K562 (cell line): ENCODE data around the gene UCK1. TPM values are rescaled to one million over a fixed set of nuclear protein-coding genes. Genes with fewer than 3 reads are reported as not detected.

Source experiments
- AFF1 ChIP-seq, 2 experiments: fragments of 450-650 bp; IDR thresholded peaks; 2 replicates each; pipeline ENCODE4 v1.6.1; 2018; ENCODE audit warnings: mild to moderate bottlenecking in 2 of 2, low read depth in 1 of 2; ENCODE audit not compliant: partially characterized antibody in 2 of 2
- CBX5 ChIP-seq: IDR thresholded peaks from 2 replicates; pipeline ENCODE4 v1.6.1; 2014; ENCODE audit warnings: low read depth, borderline replicate concordance
- CEBPG ChIP-seq, 3 experiments: fragments of 200-800 bp in 1 of 3; sonication (Bioruptor generic) in 1 of 3; sonication (generic) in 1 of 3; formaldehyde crosslinking in 1 of 3; IDR thresholded peaks in 2 of 3; conservative IDR thresholded peaks in 1 of 3; 2 replicates each; pipeline versions ENCODE4 v1.6.1 to v1.8.0; 2016 to 2022; ENCODE audit warnings: missing compliant biosample characterization in 2 of 3, missing genetic modification characterization in 2 of 3, mild to moderate bottlenecking in 1 of 3, missing genetic modification reagents in 1 of 3
- FOXJ3 ChIP-seq: sonication (generic); formaldehyde crosslinking; IDR thresholded peaks from 2 replicates; pipeline ENCODE4 v1.4.0; 2020; ENCODE audit warnings: mild to moderate bottlenecking, missing genetic modification reagents
- HDAC8 ChIP-seq: fragments of 450-650 bp; IDR thresholded peaks from 2 replicates; pipeline ENCODE4 v1.6.1; 2016; ENCODE audit warnings: mild to moderate bottlenecking, missing genetic modification characterization, moderate library complexity, missing compliant biosample characterization
- HLTF ChIP-seq: fragments of 450-650 bp; IDR thresholded peaks from 2 replicates; pipeline ENCODE4 v1.6.1; 2016
- IRF9 ChIP-seq: fragments of 450-650 bp; IDR thresholded peaks from 2 replicates; pipeline ENCODE4 v1.6.1; 2016; ENCODE audit warnings: missing biosample characterization, missing genetic modification characterization
- KDM1A ChIP-seq, 2 experiments: fragments of 450-650 bp; IDR thresholded peaks; 2 replicates each; pipeline ENCODE4 v1.6.1; 2016; ENCODE audit warnings: mild to moderate bottlenecking in 2 of 2
- MAFG ChIP-seq: fragments of 450-650 bp; conservative IDR thresholded peaks from 2 replicates; pipeline ENCODE4 v1.6.1; 2016; ENCODE audit warnings: missing genetic modification characterization, missing compliant biosample characterization
- NFE2L1 ChIP-seq: fragments of 450-650 bp; IDR thresholded peaks from 2 replicates; pipeline ENCODE4 v1.6.1; 2016; ENCODE audit warnings: missing genetic modification characterization, low read depth, mild to moderate bottlenecking, missing compliant biosample characterization, moderate library complexity, borderline replicate concordance
- PBX2 ChIP-seq, 2 experiments: IDR thresholded peaks in 1 of 2; conservative IDR thresholded peaks in 1 of 2; 2 replicates each; pipeline ENCODE4 v1.6.1; 2016; ENCODE audit warnings: low read depth in 2 of 2, mild to moderate bottlenecking in 1 of 2, missing compliant biosample characterization in 1 of 2, missing genetic modification characterization in 1 of 2, moderate library complexity in 1 of 2
- SP2 ChIP-seq: IDR thresholded peaks from 2 replicates; pipeline ENCODE4 v1.6.1; 2011; ENCODE audit warnings: mild to moderate bottlenecking, low read depth, low read length, moderate library complexity; ENCODE audit not compliant: poor library complexity, severe bottlenecking; ENCODE audit errors: extremely low read depth
- STAT5B ChIP-seq: fragments of 250-450 bp; sonication (Bioruptor Pico); IDR thresholded peaks from 2 replicates; pipeline ENCODE4 v1.8.0; 2021; ENCODE audit warnings: mild to moderate bottlenecking, inconsistent platforms
- ZNF175 ChIP-seq: fragments of 200-800 bp; sonication (Bioruptor generic); IDR thresholded peaks from 2 replicates; pipeline ENCODE4 v1.6.1; 2016; ENCODE audit warnings: low read depth, mild to moderate bottlenecking, missing genetic modification characterization, missing compliant biosample characterization
- polyA plus RNA-seq, 8 experiments: library from polyadenylated mRNA; depleted of rRNA in 4 of 8; stranded (reverse) in 5 of 8; unstranded in 3 of 8; fragments of >200 nt; fragmentation: Nextera tagmentation in 2 of 8; fragmentation: Illumina TruSeq in 1 of 8; extraction: Ambion mirVana in 2 of 8; extraction: Trizol in 1 of 8; gene quantifications; 2 replicates each; pipeline versions ENCODE4 v1.2.1 to v1.2.3, GENCODE V29; 2011 to 2014; ENCODE audit warnings: inconsistent platforms in 1 of 8, missing spikeins in 1 of 8
- total RNA-seq, 7 experiments: library from RNA; depleted of rRNA in 6 of 7; stranded (reverse); fragments of >200 nt in 6 of 7; fragmentation: Illumina TruSeq in 2 of 7; extraction: Trizol in 2 of 7; gene quantifications; 2 replicates each; pipeline versions ENCODE4 v1.2.1 to v1.2.3, GENCODE V29; 2011 to 2021; ENCODE audit warnings: low replicate concordance in 1 of 7

UCK1 gene
- total and polyA plus RNA-seq, 9 of the 15 experiments (the other 6 are each of a cell fraction or from before 2014, with no cell fraction given) = 0.27 to 27.5 (median 16.1) TPM

- TF ChIP-seq AFF1 (IDR thresholded peaks at IDR 0.05; ENCODE audit: low read depth in 1 of 2, partially characterized antibody in 2 of 2) (no peak), IRF9 (tag) (no peak), CEBPG (CRISPR knock-in tag; IDR thresholded peaks at IDR 0.05) (no peak), CEBPG (tag; conservative IDR thresholded peaks at IDR 0.05 in 1 of 2, IDR thresholded peaks at IDR 0.05 in 1 of 2) (no peak), KDM1A (IDR thresholded peaks at IDR 0.05) (no peak), HDAC8 (tag) (no peak), HLTF (no peak), FOXJ3 (CRISPR knock-in tag) (no peak), ZNF175 (CRISPR knock-in tag) (no peak), NFE2L1 (no peak), SP2 (no peak), STAT5B (CRISPR knock-in tag) (no peak), MAFG (no peak), CBX5 (no peak), PBX2 (CRISPR knock-in tag; IDR thresholded peaks at IDR 0.05; ENCODE audit: low read depth) (no peak), PBX2 (tag; conservative IDR thresholded peaks at IDR 0.05; ENCODE audit: low read depth) (no peak)
Measured at GRCh38 chr9:131578021-131578420, 47.0 kb upstream of the UCK1 start (continued).
